HAP-1 (cell line): ENCODE data around the gene BMP10.

Source experiments
- DNase-seq, 2 experiments: peaks; one replicate each; pipeline ENCODE4 v3.0.0-alpha.2; 2016 to 2020; ENCODE audit warnings: low spot score in 2 of 2
- H3K27me3 ChIP-seq: fragments of 250-450 bp; sonication (Bioruptor Pico); 2 replicates; pipeline ENCODE4 v1.5.1; 2020; ENCODE audit warnings: low read depth, mild to moderate bottlenecking, moderate library complexity
- H3K36me3 ChIP-seq: fragments of 250-450 bp; sonication (Bioruptor Pico); replicated peaks from 2 replicates; pipeline ENCODE4 v1.5.1; 2020; ENCODE audit warnings: mild to moderate bottlenecking
- H3K4me1 ChIP-seq: fragments of 250-450 bp; sonication (Bioruptor Pico); 2 replicates; pipeline ENCODE4 v1.5.1; 2020; ENCODE audit warnings: mild to moderate bottlenecking
- H3K4me3 ChIP-seq: fragments of 250-450 bp; sonication (Bioruptor Pico); 2 replicates; pipeline ENCODE4 v1.5.1; 2020; ENCODE audit warnings: mild to moderate bottlenecking, moderate library complexity
- H3K9me3 ChIP-seq: fragments of 250-450 bp; sonication (Bioruptor Pico); 2 replicates; pipeline ENCODE4 v1.5.1; 2020; ENCODE audit warnings: mild to moderate bottlenecking, moderate library complexity
- in situ Hi-C: fragments of 300-500 bp; cut with MboI; formaldehyde crosslinking; loops from 3 replicates; pipeline ENCODE4 v1.14.3; 2020; ENCODE audit warnings: low sequenced_read_pairs, inconsistent platforms, mixed read lengths

BMP10 gene

DNA sequence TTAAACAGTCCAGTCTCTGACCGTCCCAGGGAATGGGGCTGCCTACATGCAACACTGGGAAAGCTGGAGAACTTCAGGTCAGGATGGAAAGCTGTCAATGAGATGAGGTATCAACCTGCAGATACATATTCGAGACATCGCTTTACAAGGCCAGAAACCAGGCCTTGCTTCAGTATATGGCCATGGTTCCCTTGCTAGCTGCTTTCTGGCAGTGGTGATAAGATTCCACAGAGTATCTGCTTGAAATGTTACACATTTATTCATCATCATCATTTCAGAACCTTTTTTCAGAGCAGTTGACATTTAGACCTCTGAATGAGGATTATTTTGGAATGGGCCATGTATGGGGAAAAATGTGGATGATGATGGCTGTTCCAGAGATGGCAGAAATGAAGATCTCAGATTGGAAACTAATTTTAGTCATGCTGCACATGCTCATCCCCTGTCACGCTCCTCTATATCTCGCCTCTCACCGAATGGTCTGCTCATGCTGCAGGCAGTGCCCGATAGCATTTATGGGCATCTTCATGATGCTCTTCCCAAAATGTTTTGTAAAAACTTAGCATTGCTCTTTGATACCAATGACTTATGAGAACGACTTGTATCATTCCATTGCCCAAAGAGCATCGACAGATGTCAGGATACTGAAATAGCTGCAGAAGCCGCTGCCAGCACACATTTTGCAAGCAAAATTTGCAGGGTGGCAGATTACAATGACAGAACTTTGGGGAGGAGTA, 14.0 kb upstream of the BMP10 start:
- Histone ChIP-seq H3K4me3 (no peak overlapping the region), H3K9me3 (no peaks in the 10 kb centered on the region), H3K27me3 (peaks cover 2% of the 10 kb centered on the region), H3K4me1 (no peaks in the 10 kb centered on the region), H3K36me3 (no peaks in the 10 kb centered on the region)
- DNase-seq = no peak
- in situ Hi-C loops = no loop called here

DNA sequence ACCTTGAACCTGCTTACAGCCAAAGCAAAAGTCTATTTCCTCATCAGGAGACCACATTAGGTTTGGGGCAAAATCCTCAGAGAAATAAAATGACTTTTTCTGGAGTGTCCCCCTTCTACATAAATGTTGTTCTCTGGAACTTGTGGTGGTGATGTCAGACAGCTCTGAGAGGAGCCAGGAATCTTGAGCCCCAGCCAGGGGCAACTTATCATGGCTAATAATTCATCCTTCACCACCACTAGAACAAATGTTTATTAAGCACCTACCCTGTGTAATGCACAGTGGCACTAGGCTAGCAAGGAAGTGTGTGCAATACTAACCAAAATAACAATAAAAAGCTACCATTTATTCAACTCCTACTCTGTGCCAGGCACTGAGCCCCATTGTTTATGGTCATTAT, 9.0 kb upstream of the BMP10 start:
- no peaks in the 10 kb centered on the region for H3K36me3 ChIP-seq
- no peaks in the 10 kb centered on the region for H3K9me3 ChIP-seq
- no peaks in the 10 kb centered on the region for H3K4me1 ChIP-seq
- in situ Hi-C loops = no loop called here
- peaks cover 5% of the 10 kb centered on the region for H3K27me3 ChIP-seq
- H3K4me3 ChIP-seq = no peak overlapping the region
- no peak for DNase-seq

DNA sequence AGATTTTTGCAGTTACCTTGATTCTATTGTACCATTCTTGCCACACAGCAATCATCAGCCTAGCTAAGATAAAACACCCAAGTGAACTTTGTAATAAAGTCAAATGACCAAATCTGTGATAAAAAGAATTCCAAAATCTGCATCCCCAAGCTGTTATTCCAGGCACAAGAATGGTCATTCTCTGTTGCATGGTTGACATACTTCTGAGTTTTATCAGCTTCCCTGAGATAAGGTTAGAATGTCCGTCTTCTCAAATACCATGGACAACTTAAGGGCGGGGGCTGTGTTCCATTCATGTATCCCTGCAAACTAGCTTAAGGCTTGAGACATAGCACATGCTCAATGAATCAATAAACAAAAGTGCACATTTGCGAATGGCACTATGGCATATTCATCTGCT, 8.1 kb upstream of the BMP10 start:
- H3K36me3 ChIP-seq = no peaks in the 10 kb centered on the region
- H3K4me3 ChIP-seq = no peak overlapping the region
- H3K9me3 ChIP-seq = no peaks in the 10 kb centered on the region
- no peaks in the 10 kb centered on the region for H3K4me1 ChIP-seq
- in situ Hi-C loops = no loop called here
- DNase-seq = no peak
- peaks cover 5% of the 10 kb centered on the region for H3K27me3 ChIP-seq

DNA sequence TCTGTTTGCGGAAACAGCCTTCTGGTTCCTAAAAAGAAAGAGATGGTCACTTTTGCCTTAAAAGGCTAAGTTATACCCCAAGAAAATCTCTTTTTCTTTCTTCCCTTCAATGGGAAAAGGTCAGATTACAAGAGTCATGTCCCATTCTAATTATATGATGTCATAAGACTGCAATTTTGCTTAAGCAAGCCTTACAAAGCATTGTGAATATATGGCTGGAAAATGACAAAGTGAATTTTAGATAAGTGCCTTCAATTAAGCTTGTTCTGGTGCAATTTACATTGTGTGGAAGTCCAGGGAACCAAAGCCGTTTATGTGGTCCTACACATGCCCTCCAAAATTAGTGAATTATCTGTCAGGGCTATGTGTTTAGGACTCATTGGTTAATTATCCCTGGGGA, 7.6 kb upstream of the BMP10 start:
- H3K4me3 ChIP-seq = no peak overlapping the region
- DNase-seq = no peak
- H3K27me3 ChIP-seq = peaks cover 5% of the 10 kb centered on the region
- no peaks in the 10 kb centered on the region for H3K9me3 ChIP-seq
- no peaks in the 10 kb centered on the region for H3K4me1 ChIP-seq
- H3K36me3 ChIP-seq = no peaks in the 10 kb centered on the region
- in situ Hi-C loops = no loop called here

DNA sequence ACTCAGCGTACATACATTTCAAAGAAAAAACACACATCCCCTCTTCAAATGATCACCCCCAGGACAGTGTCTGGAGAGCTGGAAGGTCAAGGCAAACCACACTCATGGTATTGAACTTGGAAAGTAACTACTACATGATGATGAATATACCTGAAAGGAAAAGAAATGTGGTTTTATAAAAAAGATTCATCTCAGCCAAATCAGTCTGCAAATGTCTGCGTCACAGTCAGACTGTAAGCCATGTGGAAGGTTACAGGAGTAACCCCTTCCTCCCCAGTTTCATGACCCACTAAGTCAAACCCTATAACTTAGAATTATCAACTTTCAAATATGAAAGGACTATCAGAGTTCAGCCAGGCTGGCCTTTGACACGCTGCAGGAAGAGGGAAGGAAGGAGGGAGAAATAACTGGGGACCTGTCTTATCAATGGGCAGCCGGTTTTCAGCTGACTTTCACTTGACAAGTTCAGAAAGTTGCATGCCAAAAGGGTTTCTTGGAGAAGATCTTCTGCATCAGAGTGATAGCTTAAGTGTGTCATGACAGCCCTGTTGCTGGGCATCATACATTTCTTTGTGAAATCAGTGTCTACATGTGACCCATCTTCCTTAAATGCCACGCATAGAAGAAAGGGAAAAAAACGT, 7.0 kb upstream of the BMP10 start:
- Histone ChIP-seq H3K9me3 (no peaks in the 10 kb centered on the region), H3K4me1 (no peaks in the 10 kb centered on the region), H3K36me3 (no peaks in the 10 kb centered on the region), H3K4me3 (no peak overlapping the region), H3K27me3 (peaks cover 5% of the 10 kb centered on the region; the same call in 1 of the 2 replicates)
- no peak for DNase-seq
- in situ Hi-C loops = no loop called here

DNA sequence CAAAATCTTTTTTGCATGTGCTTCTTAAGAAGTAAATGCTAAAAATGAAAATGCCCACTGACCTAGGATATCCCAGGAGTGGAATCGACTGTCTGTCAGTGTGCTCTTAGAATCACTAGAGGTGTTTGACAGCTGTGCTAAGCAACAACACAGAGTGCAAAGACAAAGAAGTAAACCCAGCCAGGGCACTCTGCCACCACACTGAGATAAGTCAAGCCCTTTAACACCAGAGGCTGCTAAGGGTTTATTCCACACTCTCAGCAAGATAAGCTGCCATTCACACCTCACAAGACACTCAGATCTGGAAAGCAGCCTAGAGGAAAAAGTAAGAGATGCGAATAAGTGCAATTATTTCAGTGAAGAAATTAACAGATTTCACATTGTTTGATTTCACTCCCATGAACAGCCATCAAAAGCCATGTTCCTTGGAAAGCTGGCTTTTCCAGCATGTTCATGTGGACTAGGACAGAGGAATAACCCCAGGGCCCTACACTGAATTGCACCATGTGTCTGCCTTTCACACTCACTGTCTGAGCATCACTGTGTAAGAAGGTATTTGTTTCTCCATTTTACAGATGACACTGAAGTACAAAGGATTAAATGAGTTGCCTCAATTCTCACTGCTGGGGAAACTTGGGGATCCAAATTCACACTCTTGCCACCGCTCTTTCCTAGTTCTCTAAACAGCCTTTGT, 6.0 kb upstream of the BMP10 start:
- peaks cover 3% of the 10 kb centered on the region; the same call in 1 of the 2 replicates for H3K27me3 ChIP-seq
- DNase-seq = no peak
- in situ Hi-C loops = no loop called here

DNA sequence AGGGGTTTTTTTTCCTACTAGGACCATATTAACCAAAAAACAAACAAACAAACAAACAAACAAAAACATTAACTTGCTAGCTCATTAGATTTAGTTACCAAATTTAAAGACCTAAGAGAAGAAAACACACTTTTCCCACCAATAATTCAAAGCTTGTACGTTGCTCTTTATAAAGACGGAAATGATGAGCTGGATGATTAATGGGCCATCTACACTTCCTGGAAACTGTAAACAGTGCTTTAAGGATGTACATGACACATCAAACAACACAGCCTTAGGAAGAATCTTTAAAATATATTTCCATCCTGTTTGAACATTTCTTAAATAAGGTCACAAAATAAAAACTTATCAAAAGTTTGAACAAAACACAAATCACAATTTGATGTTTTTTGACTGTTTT, 982 bp downstream of the BMP10 start:
- Histone ChIP-seq H3K4me3 (no peak overlapping the region), H3K36me3 (no peaks in the 10 kb centered on the region)
- no peak for DNase-seq

More for the DNA sequence above, 6.0 kb upstream of the BMP10 start:
- Histone ChIP-seq H3K9me3 (no peaks in the 10 kb centered on the region), H3K36me3 (no peaks in the 10 kb centered on the region), H3K4me1 (no peaks in the 10 kb centered on the region), H3K4me3 (no peak overlapping the region)

DNA sequence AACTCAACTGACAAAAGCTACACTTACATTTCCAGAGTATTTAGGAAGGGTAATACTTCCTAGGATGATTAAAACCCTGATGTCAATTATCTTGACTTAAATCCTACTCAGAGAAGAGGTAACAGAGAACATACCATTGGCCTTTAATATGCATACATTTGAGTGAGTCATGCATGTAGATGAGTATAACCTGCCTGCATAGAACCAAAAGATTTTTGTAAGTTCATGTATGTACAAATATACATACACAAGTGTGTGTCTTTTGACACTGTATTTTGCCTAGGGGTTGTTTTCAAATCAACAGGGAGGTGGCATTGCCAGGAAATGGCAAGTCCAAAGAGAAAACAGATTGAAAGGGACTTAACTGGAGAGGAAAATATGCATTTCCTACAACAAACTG, 6.1 kb downstream of the BMP10 start:
- Histone ChIP-seq H3K4me1 (no peaks in the 10 kb centered on the region), H3K4me3 (no peak overlapping the region), H3K27me3 (peaks cover 3% of the 10 kb centered on the region; the same call in 1 of the 2 replicates), H3K9me3 (no peaks in the 10 kb centered on the region), H3K36me3 (no peaks in the 10 kb centered on the region)
- in situ Hi-C loops = no loop called here
- DNase-seq = no peak

More for the DNA sequence above, 982 bp downstream of the BMP10 start:
- H3K9me3 ChIP-seq = no peaks in the 10 kb centered on the region
- no peaks in the 10 kb centered on the region for H3K27me3 ChIP-seq
- in situ Hi-C loops = no loop called here
- H3K4me1 ChIP-seq = no peaks in the 10 kb centered on the region

DNA sequence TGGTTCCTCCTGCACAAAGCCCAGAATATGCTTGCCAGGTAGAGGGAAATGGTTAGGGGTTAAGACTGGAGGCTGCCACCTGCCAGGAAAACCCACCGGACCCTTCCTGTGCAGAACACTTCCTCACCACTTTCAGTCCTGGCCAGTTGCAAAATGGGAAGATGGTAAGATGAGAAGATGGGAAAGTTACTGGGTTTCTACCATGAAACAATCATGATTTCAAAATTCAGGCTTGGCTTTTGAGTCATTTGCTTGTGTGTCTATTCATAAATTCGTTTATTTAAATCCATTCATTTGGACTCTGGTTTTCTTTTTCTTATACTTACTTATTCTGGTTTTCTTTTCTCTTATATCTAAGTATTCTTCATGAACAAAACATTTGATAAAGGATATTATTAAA, 7.2 kb downstream of the BMP10 start:
- no peak for DNase-seq
- Histone ChIP-seq H3K27me3 (peaks cover 3% of the 10 kb centered on the region; the same call in 1 of the 2 replicates), H3K4me1 (no peaks in the 10 kb centered on the region), H3K36me3 (no peaks in the 10 kb centered on the region), H3K9me3 (no peaks in the 10 kb centered on the region), H3K4me3 (no peak overlapping the region)
- in situ Hi-C loops = no loop called here

DNA sequence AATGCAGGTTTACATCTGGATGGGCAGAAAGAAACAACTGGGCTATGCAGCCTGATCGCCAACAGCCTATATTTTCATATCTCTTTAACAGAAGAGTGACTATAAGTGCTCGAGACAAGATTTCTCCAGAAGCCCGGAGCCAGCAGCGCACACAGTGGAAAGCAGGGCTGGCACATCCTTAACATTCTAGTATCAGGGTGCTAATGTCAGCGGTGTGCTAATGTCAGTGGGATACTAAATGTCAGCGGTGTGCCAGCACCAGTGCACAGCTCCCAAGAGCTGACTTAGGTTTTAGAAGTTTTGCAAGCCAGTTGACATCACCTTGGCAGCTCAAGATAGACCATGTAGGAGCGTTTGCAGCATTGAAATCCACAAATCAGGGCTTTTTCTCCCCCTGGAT, 8.3 kb downstream of the BMP10 start:
- DNase-seq = no peak
- Histone ChIP-seq H3K27me3 (peaks cover 3% of the 10 kb centered on the region; the same call in 1 of the 2 replicates), H3K9me3 (no peaks in the 10 kb centered on the region), H3K4me3 (no peak overlapping the region), H3K4me1 (no peaks in the 10 kb centered on the region), H3K36me3 (no peaks in the 10 kb centered on the region)
- in situ Hi-C loops = no loop called here

DNA sequence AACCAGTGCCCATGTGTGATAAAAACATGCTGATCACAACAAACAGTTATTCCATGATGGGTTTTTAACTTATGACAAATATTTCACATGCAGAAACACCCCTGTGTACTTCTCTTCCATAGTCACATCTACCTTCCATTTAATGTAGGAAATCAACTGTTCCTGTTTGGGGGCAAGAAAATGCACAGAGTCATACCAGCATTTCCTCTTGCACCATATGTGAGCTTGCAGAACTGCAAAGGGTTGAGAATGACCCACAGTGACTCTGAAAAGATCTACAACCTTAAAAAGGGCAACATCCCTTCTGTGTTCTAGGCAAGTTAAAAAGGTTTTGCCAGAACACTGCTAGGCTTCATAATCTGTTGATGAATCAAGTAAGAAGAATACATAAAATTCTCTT, 9.9 kb downstream of the BMP10 start:
- Histone ChIP-seq H3K4me3 (no peak overlapping the region), H3K9me3 (no peaks in the 10 kb centered on the region), H3K27me3 (peaks cover 3% of the 10 kb centered on the region; the same call in 1 of the 2 replicates), H3K36me3 (no peaks in the 10 kb centered on the region), H3K4me1 (no peaks in the 10 kb centered on the region)
- DNase-seq = no peak
- in situ Hi-C loops = no loop called here

DNA sequence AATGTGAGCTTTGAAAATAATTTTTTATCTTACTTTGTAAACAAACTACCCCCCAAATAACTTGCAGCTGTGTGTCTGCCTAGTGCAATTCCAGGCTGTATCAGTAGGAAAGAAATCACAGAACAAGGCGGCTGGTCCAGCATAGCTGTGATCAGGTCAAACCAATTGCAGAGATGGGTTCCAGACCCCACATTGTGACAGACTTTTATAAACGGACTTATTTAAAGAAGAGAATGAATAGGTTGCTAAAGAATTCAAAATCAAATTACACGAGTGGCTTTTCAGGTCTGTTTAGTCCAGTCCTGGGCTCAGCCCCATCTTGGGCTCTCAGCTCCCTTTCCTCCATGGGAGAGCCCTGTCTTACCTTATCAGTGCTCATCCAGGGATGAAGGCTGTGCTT, 11.1 kb downstream of the BMP10 start:
- H3K9me3 ChIP-seq = no peaks in the 10 kb centered on the region
- in situ Hi-C loops = no loop called here
- DNase-seq = no peak

DNA sequence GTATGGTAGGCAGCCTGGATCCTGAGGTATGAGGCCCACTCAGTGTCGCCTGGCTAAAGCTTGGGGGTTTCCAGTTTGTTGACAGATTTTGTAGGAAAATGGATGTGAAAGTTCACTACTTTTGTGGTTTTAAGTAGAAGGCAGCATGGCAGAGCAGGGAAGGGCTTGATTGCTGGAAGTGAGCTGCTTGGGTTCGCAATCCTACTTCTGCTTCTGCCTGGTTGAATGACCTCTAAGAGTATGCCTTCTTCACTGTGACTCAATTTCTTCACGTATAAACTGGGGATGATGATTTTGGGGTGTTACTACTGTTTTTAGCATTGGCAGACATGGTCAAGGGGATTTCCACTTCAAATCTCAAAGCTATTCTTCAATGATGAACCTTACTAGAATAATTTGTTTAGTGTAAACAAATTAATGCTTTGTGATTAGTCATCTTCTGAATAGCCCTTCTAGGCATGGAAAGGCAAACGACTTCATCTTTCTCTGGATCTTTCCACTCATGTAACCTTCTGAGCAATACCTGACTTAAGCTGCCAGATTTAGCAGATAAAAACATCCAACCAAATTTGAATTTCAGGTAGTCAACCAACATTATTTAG, 13.2 kb downstream of the BMP10 start:
- no peak overlapping the region for H3K4me3 ChIP-seq
- in situ Hi-C loops = no loop called here
- H3K4me1 ChIP-seq = no peaks in the 10 kb centered on the region
- DNase-seq = no peak
- no peaks in the 10 kb centered on the region; the same call in 1 of the 2 replicates for H3K27me3 ChIP-seq
- H3K36me3 ChIP-seq = no peaks in the 10 kb centered on the region
- no peaks in the 10 kb centered on the region for H3K9me3 ChIP-seq

More for the DNA sequence above, 11.1 kb downstream of the BMP10 start:
- no peaks in the 10 kb centered on the region for H3K36me3 ChIP-seq
- peaks cover 3% of the 10 kb centered on the region; the same call in 1 of the 2 replicates for H3K27me3 ChIP-seq
- H3K4me1 ChIP-seq = no peaks in the 10 kb centered on the region
- H3K4me3 ChIP-seq = no peak overlapping the region
